GM21737 (cell line): ENCODE measurements around the gene CCNQ.

ENCODE experiments used
- ATAC-seq: cut with Tn5 transposase; IDR thresholded peaks from one replicate; pipeline ENCODE4 v1.9.1; 2021; ENCODE audit warnings: mild to moderate bottlenecking, moderate library complexity; ENCODE audit not compliant: unreplicated experiment

CCNQ gene

GRCh38 chrX:153637121-153638040, 38.4 kb upstream of the CCNQ start:
- ATAC-seq = no peak

- ATAC-seq = no peak
Measured at GRCh38 chrX:153636716-153637115, 37.8 kb upstream of the CCNQ start.

GRCh38 chrX:153635788-153636668, 37.1 kb upstream of the CCNQ start:
- ATAC-seq = no peak

GRCh38 chrX:153635388-153635787, 36.4 kb upstream of the CCNQ start:
- ATAC-seq = no peak

GRCh38 chrX:153634832-153635231, 35.9 kb upstream of the CCNQ start:
- ATAC-seq = no peak

GRCh38 chrX:153634236-153634635, 35.3 kb upstream of the CCNQ start:
- ATAC-seq = no peak

- ATAC-seq = no peak
Measured at GRCh38 chrX:153633607-153634180, 34.8 kb upstream of the CCNQ start.

- no peak for ATAC-seq
Measured at GRCh38 chrX:153633048-153633447, 34.1 kb upstream of the CCNQ start.

- ATAC-seq = no peak
Measured at GRCh38 chrX:153632595-153632946, 33.6 kb upstream of the CCNQ start.

- no peak for ATAC-seq
Measured at GRCh38 chrX:153631907-153632594, 33.1 kb upstream of the CCNQ start.

GRCh38 chrX:153631346-153631745, 32.4 kb upstream of the CCNQ start:
- no peak for ATAC-seq

GRCh38 chrX:153628665-153629064, 29.7 kb upstream of the CCNQ start:
- no peak for ATAC-seq

- no peak for ATAC-seq
Measured at GRCh38 chrX:153628129-153628528, 29.2 kb upstream of the CCNQ start.

GRCh38 chrX:153627675-153628111, 28.8 kb upstream of the CCNQ start:
- ATAC-seq = no peak

- no peak for ATAC-seq
Measured at GRCh38 chrX:153626863-153627674, 28.1 kb upstream of the CCNQ start.

GRCh38 chrX:153626025-153626633, 27.2 kb upstream of the CCNQ start:
- no peak for ATAC-seq

GRCh38 chrX:153625271-153626024, 26.5 kb upstream of the CCNQ start:
- ATAC-seq = no peak

GRCh38 chrX:153624196-153625091, 25.5 kb upstream of the CCNQ start:
- ATAC-seq = no peak
